Measurements from ENCODE around the gene LRP1-AS.
A peak's percentile ranks its signal among the peaks of the same experiment; 100 is the strongest.

Gene LRP1-AS

DNA sequence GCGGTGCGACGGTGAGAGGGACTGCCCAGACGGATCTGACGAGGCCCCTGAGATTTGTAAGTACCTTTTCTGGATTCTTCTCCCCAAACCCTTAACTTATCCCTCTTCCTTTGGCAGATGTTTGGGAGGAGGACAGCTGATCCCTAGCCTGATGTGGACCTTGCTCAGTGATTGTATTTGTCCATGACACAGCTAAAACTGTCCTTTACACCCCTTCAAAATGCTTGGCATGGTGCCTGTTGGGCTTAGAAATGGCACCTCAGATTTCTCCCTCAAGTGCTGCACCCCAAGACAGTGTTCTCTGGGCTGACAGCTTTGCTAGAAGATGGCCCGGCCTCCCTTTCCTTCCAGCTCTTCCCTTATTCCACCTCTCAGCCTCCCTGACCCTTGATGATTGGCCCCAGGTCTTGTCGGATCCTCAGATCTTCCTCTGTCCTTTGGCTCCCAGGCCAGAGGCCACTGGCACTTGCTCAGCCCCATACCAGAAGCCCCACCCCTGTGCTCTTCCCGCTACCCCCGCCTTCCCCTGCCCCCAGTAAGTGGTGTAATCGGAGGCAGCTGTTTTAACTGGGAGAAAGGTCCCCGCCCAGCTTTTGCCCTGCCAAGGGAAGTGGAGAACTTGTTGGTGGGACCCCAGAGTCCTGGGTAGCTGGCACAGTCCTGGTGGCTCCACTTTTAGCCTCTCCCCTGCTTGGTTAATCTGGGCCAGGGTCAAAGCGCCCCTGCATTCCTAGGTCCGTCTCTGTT, 8.7 kb downstream of the LRP1-AS start:
- 86 to 95% methylated on average over 9 to 13 of the region's 13 CpGs for WGBS, 2 experiments (ENCODE audit: insufficient coverage in 2 of 2)
- no peak overlapping the region for H3K4me3 ChIP-seq (ENCODE audit: extremely low read depth, insufficient read depth, low read length, poor library complexity, severe bottlenecking)
- H3K36me3 ChIP-seq (ENCODE audit: control insufficient read depth, insufficient read depth, low read length): peaks cover 62% of the 10 kb centered on the region

DNA sequence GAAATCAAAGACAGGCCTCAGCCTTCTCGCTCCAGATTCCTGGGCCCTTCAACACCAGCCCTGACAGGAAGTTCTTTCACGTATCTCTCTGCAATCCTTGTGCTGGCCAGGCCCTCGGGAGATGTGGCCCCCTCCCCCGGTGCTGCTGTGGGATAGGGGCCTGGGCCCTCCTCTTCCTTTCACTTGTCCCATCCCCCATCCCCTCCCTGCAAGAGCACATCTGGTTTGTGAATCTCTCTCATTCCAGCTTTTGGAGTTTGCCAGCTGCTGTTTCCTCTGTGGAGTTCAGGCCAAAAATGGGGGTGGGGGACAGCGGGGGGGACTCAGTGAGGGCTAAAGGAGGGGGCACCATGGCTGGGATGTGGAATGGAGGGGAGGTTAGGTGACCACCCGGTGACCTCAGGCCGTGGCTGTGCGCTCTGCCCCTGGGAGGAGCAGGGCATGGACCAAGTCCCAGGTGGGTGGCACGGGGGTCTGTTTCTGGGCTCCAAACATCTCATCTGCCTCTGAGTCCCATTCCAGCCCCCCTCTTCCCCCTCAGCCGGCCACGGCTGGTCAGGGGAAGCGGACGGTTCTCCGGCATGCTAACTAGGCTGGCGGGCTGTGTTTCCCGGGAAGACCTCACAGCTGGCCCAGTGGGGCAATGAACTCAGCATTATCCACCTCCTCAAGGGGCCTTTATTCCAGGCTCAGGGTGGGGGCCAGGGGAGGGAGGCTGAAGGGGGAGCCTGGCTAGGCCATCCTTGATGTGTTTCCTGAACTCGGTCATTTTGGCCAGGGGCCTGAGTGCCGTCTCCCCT, 11.7 kb downstream of the LRP1-AS start:
- Histone ChIP-seq H3K9me3 (ENCODE audit: control insufficient read depth, low read length) (no peaks in the 10 kb centered on the region), H3K4me3 (ENCODE audit: extremely low read depth, insufficient read depth, low read length, poor library complexity, severe bottlenecking) (no peak overlapping the region), H3K4me1 (ENCODE audit: control insufficient read depth, insufficient read depth, low read length, poor library complexity, severe bottlenecking) (peaks cover 58% of the 10 kb centered on the region), H3K27ac (ENCODE audit: low read depth, low read length, severe bottlenecking) (peak overlapping the region; percentile 84), H3K36me3 (ENCODE audit: control insufficient read depth, insufficient read depth, low read length) (peaks cover 43% of the 10 kb centered on the region)
- WGBS, 2 experiments (ENCODE audit: insufficient coverage in 2 of 2): 35 to 45% methylated on average over 11 to 13 of the region's 18 CpGs

More for the DNA sequence above, 8.7 kb downstream of the LRP1-AS start:
- Histone ChIP-seq H3K4me1 (ENCODE audit: control insufficient read depth, insufficient read depth, low read length, poor library complexity, severe bottlenecking) (peaks cover 41% of the 10 kb centered on the region), H3K27ac (ENCODE audit: low read depth, low read length, severe bottlenecking) (no peak overlapping the region), H3K9me3 (ENCODE audit: control insufficient read depth, low read length) (no peaks in the 10 kb centered on the region)

DNA sequence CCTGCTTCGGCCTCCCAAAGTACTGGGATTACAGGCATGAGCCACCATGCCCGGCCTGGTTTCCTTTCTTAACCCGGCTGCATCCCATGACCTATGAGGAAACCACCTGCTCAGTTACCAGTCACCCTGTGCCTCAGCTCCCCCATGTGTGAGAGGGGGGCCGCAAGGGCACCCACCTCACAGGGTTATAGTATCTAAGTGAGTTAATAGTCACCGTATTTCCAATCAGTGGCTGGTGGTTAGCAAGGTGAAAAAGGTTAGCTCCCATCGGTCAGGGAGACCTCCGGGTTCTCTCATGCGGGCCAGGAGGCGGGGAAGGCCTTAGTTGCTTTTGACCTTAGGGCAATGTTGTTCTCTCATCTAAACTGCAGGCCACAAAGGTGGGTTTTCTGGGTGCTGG, 12.5 kb downstream of the LRP1-AS start:
- Histone ChIP-seq H3K4me1 (ENCODE audit: control insufficient read depth, insufficient read depth, low read length, poor library complexity, severe bottlenecking) (peaks cover 66% of the 10 kb centered on the region), H3K36me3 (ENCODE audit: control insufficient read depth, insufficient read depth, low read length) (peaks cover 36% of the 10 kb centered on the region), H3K27ac (ENCODE audit: low read depth, low read length, severe bottlenecking) (peak overlapping the region; percentile 84), H3K4me3 (ENCODE audit: extremely low read depth, insufficient read depth, low read length, poor library complexity, severe bottlenecking) (no peak overlapping the region), H3K9me3 (ENCODE audit: control insufficient read depth, low read length) (no peaks in the 10 kb centered on the region)
- 78 to 88% methylated on average over 6 to 7 of the region's 9 CpGs for WGBS, 2 experiments (ENCODE audit: insufficient coverage in 2 of 2)

DNA sequence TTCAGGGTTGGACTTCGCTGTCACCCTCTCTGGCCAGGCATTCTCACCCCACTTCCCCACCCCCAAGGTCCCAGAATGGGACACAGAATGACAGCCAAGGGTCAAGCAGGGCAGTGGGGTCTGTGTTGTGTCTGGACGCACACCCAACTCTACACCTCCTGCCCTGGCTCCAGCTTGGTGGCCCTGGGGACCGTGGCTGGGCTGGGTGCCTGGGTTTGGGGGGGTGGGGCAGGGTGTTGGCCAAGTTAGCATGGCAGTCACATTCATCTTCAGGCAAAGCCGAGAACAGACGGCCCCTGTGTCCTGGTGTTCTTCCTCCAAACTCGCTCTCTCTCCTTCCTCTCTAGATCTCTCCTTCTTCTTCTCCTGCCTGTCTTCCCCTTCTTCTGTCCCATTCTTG, 13.5 kb downstream of the LRP1-AS start:
- Histone ChIP-seq H3K27ac (ENCODE audit: low read depth, low read length, severe bottlenecking) (peak overlapping the region; percentile 59), H3K4me1 (ENCODE audit: control insufficient read depth, insufficient read depth, low read length, poor library complexity, severe bottlenecking) (peaks cover 68% of the 10 kb centered on the region), H3K9me3 (ENCODE audit: control insufficient read depth, low read length) (no peaks in the 10 kb centered on the region), H3K36me3 (ENCODE audit: control insufficient read depth, insufficient read depth, low read length) (peaks cover 26% of the 10 kb centered on the region), H3K4me3 (ENCODE audit: extremely low read depth, insufficient read depth, low read length, poor library complexity, severe bottlenecking) (no peak overlapping the region)
- WGBS, 2 experiments (ENCODE audit: insufficient coverage in 2 of 2): 83 to 97% methylated on average over 3 of the region's 6 CpGs

DNA sequence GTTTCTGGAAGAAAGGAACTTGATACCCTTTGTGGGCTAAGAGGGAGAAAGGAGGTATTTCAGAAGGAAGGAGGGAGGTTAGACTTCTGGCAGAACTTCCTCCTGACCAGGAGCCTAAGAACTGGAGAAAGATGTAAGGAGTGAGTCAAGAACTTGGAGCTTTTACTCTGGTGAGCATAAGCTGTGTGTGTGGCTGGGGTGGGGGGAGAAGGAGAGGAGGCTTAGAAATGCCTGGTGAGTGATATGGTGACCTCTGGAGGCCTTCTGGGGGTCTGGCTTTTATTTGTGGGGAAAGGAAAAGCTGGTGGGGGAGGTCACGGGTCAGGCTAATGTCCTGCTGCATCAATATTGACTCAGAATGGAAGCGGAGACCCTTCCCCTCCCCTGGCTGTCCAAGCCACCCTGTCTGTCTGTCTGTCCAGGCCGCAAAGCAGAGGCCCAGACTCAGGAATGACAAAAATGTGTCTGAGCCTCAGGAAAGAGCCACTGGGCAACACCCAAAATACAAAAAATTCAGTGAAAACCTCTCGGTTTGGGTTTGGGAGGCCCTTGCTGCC, 14.3 kb downstream of the LRP1-AS start:
- peaks cover 68% of the 10 kb centered on the region for H3K4me1 ChIP-seq (ENCODE audit: control insufficient read depth, insufficient read depth, low read length, poor library complexity, severe bottlenecking)
- peak overlapping the region; percentile 15 for H3K4me3 ChIP-seq (ENCODE audit: extremely low read depth, insufficient read depth, low read length, poor library complexity, severe bottlenecking)
- H3K36me3 ChIP-seq (ENCODE audit: control insufficient read depth, insufficient read depth, low read length): peaks cover 18% of the 10 kb centered on the region
- WGBS, 2 experiments (ENCODE audit: insufficient coverage in 2 of 2): 27 to 31% methylated on average over 2 to 3 of the region's 4 CpGs
- peak overlapping the region; percentile 59 for H3K27ac ChIP-seq (ENCODE audit: low read depth, low read length, severe bottlenecking)
- no peaks in the 10 kb centered on the region for H3K9me3 ChIP-seq (ENCODE audit: control insufficient read depth, low read length)

DNA sequence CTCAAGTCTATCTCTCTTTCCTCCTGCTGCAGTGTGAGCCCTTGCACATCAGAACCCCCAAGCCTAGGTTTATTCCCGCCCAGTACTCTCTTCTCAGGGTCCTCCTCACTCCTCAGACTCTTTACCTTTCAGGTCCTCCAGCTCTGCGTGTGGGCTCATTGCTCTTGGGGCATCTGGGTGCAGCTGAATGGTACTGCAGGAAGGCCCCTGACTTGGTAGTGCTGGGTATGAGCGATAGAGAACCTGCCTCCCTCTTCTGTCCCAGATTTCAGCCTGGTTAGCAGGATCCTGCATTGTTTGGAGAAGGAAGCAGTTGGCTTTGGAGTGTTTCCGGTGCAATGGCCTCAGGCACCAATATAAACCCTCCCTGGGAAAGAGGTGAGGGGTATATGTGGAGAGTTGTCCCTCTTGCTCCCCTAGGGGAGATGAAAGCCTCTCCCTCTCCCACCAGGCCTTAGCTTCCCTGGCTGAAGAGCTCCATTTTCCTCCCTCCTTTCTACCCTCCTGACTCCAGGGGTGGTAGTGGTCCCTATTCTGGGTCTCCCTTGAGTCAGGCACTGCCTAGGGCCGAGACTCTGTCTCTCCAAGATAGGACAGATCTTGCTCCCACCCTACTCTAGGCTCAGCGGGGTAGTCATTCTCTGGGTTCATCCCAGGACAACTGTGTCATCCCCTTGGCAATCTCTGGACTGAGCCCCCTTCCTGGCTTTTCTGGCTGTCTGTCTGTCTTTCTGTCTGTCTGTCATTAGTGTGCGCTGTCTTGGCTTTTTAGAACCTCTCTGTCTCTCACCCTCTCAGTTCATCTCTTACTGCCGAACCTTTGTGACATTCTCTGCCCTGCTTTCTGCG, 15.3 kb downstream of the LRP1-AS start:
- WGBS, 2 experiments (ENCODE audit: insufficient coverage in 2 of 2): 84 to 85% methylated on average over 7 of the region's 9 CpGs
- Histone ChIP-seq H3K9me3 (ENCODE audit: control insufficient read depth, low read length) (no peaks in the 10 kb centered on the region), H3K4me1 (ENCODE audit: control insufficient read depth, insufficient read depth, low read length, poor library complexity, severe bottlenecking) (peaks cover 68% of the 10 kb centered on the region), H3K27ac (ENCODE audit: low read depth, low read length, severe bottlenecking) (peak overlapping the region; percentile 59), H3K36me3 (ENCODE audit: control insufficient read depth, insufficient read depth, low read length) (peaks cover 10% of the 10 kb centered on the region), H3K4me3 (ENCODE audit: extremely low read depth, insufficient read depth, low read length, poor library complexity, severe bottlenecking) (peak overlapping the region; percentile 15)

DNA sequence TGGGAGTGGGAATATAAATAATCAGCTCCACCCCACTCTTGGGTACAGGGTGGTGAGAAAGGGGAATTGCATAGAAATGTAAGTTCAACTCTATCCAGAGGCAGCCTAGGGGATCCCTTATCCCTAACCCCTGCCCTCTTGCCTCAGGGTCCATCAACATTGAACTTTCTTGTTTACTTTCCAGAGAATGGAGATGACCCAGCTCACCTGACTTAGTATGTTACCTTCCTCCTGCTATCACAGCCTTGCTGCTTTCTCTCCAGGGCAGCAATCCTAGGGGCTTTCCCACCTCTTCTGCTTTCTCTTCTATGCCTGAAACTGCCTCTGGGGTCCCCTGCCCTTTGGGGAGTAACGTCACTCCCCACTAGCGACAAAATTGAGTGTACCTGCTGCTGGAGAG, 16.5 kb downstream of the LRP1-AS start:
- no CpG with 5 or more reads among the region's 2 CpGs for WGBS, 2 experiments (ENCODE audit: insufficient coverage in 2 of 2)
- H3K36me3 ChIP-seq (ENCODE audit: control insufficient read depth, insufficient read depth, low read length): peaks cover 10% of the 10 kb centered on the region
- H3K27ac ChIP-seq (ENCODE audit: low read depth, low read length, severe bottlenecking): no peak overlapping the region
- H3K4me1 ChIP-seq (ENCODE audit: control insufficient read depth, insufficient read depth, low read length, poor library complexity, severe bottlenecking): peaks cover 60% of the 10 kb centered on the region
- H3K9me3 ChIP-seq (ENCODE audit: control insufficient read depth, low read length): no peaks in the 10 kb centered on the region
- H3K4me3 ChIP-seq (ENCODE audit: extremely low read depth, insufficient read depth, low read length, poor library complexity, severe bottlenecking): peak overlapping the region; percentile 95

DNA sequence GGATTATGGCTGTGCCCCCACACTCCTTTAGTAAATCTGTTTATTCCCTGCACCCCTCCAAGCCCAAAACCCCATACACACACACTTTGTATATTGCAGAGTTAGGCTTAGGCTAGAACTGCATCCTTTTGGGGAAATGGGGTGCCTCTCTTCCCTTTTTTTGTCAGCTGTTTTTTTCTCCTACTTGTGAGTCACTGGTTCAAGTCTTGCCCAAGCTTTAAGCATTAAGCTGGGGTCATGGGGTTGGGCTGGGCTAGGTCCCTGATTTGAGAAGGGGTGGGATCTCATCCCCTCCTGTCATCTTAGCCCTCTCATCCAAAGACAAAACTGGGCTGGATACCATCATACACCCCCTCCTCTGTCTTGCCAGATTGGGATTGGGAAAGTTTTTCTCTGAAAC, 17.5 kb downstream of the LRP1-AS start:
- Histone ChIP-seq H3K9me3 (ENCODE audit: control insufficient read depth, low read length) (no peaks in the 10 kb centered on the region), H3K4me3 (ENCODE audit: extremely low read depth, insufficient read depth, low read length, poor library complexity, severe bottlenecking) (peak overlapping the region; percentile 95), H3K4me1 (ENCODE audit: control insufficient read depth, insufficient read depth, low read length, poor library complexity, severe bottlenecking) (peaks cover 50% of the 10 kb centered on the region), H3K36me3 (ENCODE audit: control insufficient read depth, insufficient read depth, low read length) (peaks cover 10% of the 10 kb centered on the region), H3K27ac (ENCODE audit: low read depth, low read length, severe bottlenecking) (no peak overlapping the region)

DNA sequence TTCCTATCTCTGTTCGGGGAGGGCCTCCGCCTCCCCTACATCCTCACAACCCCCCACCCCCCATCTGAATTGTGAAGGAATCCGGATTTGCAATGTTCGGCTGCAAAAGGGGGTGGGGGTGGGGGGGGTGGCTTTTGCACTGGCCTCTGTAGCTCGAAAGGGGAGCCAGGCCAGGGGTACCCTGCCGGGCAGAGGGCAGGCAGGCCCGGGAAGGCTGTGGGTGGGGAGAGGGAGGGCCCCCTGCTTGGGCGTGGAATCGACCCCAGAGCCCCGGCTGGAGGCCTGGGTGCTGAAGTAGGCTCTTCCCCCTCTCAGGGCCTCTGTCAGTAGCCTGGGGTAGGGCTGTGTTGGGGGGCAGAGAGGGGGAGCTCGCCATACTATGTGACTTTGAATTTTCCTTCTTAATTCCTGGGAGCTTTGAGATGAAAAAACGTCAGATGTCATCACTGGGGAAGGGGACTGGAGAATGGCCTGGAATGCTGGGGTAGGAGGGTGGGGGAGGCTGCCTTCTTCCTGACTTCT, 18.0 kb downstream of the LRP1-AS start:
- 0% methylated on average over 5 of the region's 12 CpGs; no CpG with 5 or more reads in 1 of the 2 experiments for WGBS, 2 experiments (ENCODE audit: insufficient coverage in 2 of 2)

More for the DNA sequence above, 18.0 kb downstream of the LRP1-AS start:
- no peaks in the 10 kb centered on the region for H3K9me3 ChIP-seq (ENCODE audit: control insufficient read depth, low read length)
- no peak overlapping the region for H3K27ac ChIP-seq (ENCODE audit: low read depth, low read length, severe bottlenecking)
- H3K4me1 ChIP-seq (ENCODE audit: control insufficient read depth, insufficient read depth, low read length, poor library complexity, severe bottlenecking): peaks cover 45% of the 10 kb centered on the region
- H3K36me3 ChIP-seq (ENCODE audit: control insufficient read depth, insufficient read depth, low read length): peaks cover 10% of the 10 kb centered on the region
- peak overlapping the region; percentile 95 for H3K4me3 ChIP-seq (ENCODE audit: extremely low read depth, insufficient read depth, low read length, poor library complexity, severe bottlenecking)

All from mesodermal cell (in vitro differentiated cells).